Suprapubic skin (tissue), 4 donors: ENCODE results near the gene SNAPC4.

Experiments used
- CTCF ChIP-seq, 2 donors: fragments of 200-600 bp in 1 of 2; fragments of 450-650 bp in 1 of 2; sonication (generic) in 1 of 2; IDR thresholded peaks; one replicate each; pipeline ENCODE4 v1.5.1; 2016 to 2019; ENCODE audit warnings: antibody characterized with exemption in 2 of 2, mild to moderate bottlenecking in 1 of 2, moderate library complexity in 1 of 2
- EP300 ChIP-seq: sonication (generic); formaldehyde crosslinking; IDR thresholded peaks from one replicate; pipeline ENCODE4 v1.6.1; 2017; ENCODE audit warnings: antibody characterized with exemption
- POLR2A ChIP-seq, 2 donors: fragments of 450-650 bp; IDR thresholded peaks; one replicate each; pipeline ENCODE4 v1.6.1; 2017; ENCODE audit warnings: antibody characterized with exemption in 2 of 2, mild to moderate bottlenecking in 2 of 2, moderate library complexity in 2 of 2
- POLR2AphosphoS5 ChIP-seq, 3 donors: sonication (generic); formaldehyde crosslinking; IDR thresholded peaks; one replicate each; pipeline ENCODE4 v1.6.1; 2017; ENCODE audit warnings: antibody characterized with exemption in 3 of 3

GRCh38 chr9:136397643-136398042, 2.3 kb downstream of the SNAPC4 start:
- TF ChIP-seq CTCF (IDR thresholded peaks at IDR 0.05) (no peak), POLR2AphosphoS5 (IDR thresholded peaks at IDR 0.05) (no peak), EP300 (no peak), POLR2A (IDR thresholded peaks at IDR 0.05) (no peak)
